Activated T-helper 9 cell treated with anti-CD3 and anti-CD28 coated beads, Interleukin-2, amount 50 U/mL, for 16 hours (primary cell): ENCODE data around the gene LRRC10B.

Source experiments
- DNase-seq: peaks from one replicate; pipeline ENCODE4 v3.0.0-alpha.2; 2020; ENCODE audit warnings: low read depth

The LRRC10B gene

DNA sequence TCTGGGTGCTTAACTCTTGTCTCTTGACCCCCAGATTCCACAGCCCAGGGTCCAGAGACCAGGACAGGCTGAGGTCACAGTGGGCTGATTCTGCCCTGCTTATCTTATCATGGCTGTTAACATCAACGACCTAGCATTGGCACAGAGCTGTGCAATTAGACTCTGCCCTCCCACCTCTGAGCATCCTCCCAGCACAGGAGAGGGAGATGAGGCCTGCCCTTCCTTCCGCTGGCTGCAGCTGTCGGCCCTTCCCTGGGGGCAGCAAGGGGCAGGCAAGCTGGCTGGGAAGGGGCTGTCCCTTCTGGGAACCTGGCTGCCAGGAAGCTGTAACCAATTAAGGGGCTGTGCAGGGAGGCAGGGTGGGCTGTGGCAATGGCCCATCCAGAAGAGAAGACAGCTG is 22.5 kb downstream of the LRRC10B start:
- DNase-seq, result no peak

DNA sequence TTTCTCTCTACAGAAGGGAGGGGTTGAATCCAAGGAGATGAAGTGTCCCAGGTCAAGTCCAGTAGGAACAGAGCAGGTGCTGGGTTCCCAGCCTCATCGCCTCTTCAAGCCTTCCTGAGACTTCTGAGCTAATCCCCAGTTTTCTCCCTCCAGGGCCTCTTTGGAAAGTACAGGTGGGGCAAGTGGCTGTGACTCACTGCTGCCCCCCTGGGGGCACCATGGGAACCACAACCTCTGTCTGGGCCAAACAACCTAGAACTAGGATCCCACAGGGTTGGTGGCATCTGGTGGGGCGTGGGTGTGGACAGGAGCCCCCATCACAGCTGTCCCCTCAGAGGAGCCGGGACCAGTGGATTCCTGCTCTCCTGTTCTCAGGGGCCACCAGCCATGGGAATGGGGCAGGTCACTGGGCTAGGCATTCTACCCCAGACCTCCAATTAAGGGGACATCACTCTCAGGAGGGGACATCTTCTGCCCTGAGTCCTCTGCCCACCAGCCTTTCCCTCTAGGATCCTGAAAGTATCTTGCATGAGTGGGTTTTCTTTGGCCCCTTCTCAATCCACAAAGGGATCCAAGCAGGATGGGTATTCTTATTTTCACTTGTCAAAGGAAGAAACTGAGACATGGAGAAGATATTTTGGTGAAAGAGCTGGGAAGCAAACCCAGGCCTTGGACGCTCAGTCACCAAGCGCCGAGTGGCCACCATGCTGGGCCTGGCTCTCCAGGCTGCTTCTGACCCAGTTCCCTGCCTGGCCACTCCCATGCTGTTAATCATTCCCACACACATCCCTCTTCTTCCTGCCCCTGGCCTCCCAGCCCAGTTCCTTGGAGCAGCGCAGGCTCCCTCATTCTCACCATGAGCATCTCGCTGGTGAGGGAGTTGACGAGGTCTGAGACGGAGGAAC is 23.8 kb downstream of the LRRC10B start:
- DNase-seq, result no peak

DNA sequence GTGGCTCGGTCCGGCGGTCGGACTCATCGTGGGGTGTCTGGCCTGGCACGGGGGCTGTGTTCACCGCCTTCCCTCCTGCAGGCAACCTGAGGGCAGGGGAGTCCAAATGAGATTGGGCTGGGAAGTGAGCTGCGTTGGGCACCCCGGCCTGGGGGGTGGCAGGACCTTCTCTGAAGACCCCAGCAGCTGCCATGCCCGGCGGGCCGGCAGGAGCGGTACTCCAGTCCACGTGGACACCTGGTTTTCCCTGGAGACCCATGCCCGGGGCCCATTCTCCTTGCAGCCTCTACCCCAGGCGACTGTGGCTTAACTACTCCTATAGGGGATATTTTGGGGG is 24.5 kb downstream of the LRRC10B start:
- DNase-seq, result no peak

DNA sequence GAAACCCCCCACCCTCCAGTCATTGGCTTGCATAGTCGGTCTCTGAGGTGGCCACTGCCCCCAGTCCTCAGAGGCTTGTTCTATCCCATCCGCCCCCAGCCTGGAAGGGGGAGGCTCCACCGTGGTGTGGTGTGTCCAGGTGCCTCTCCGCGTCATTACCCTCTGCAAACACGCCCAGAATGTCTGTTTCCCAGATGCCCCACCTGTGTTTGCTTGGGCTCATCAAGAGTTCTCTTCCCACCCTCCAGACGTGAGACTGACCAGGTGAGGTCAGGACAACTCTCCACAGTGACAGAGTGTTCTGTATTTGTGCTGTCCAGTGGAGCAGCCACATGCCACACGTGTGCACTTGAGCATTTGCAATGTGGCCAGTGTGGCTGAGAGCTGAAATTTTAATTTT is 24.9 kb downstream of the LRRC10B start:
- no peak for DNase-seq

DNA sequence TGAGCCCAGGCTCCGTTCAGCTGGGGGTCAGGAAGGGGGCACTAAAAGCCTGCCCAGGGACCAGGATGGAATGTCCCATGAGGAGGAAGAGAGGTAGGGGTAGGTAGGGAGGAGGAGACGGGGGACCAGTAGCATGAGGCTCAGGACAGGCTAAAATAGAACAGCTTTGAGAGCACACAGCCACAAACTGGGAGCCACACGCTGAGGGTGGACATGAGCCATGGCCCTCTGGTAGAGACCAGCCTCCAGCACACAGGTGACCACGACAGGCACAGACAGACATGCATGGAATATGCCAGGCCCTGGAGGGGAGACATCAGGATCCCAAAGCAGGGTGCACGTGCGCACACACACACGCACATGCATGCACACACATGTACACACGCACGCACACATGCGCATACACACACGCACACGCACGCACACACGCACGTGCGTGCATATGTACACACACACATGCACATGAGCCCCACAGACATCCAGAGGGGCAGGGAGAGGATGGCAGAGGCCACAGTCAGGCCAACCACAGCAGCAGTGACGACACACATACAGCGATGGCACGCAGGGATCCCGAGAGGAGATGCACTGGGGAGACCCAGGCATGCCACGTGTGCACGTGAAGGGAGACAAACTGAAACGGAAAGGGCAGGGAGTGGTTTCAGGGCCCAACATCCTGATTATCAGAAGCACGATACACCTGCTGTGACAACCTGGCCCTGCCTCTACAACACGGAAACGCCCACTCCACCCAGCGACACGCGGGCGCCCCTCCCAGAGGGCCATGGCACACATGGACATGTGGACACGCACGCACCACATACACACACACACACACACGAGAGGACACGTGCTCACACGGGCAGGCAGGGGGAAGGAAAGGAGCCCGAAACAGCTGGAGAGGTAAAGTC is 25.7 kb downstream of the LRRC10B start:
- no peak for DNase-seq

DNA sequence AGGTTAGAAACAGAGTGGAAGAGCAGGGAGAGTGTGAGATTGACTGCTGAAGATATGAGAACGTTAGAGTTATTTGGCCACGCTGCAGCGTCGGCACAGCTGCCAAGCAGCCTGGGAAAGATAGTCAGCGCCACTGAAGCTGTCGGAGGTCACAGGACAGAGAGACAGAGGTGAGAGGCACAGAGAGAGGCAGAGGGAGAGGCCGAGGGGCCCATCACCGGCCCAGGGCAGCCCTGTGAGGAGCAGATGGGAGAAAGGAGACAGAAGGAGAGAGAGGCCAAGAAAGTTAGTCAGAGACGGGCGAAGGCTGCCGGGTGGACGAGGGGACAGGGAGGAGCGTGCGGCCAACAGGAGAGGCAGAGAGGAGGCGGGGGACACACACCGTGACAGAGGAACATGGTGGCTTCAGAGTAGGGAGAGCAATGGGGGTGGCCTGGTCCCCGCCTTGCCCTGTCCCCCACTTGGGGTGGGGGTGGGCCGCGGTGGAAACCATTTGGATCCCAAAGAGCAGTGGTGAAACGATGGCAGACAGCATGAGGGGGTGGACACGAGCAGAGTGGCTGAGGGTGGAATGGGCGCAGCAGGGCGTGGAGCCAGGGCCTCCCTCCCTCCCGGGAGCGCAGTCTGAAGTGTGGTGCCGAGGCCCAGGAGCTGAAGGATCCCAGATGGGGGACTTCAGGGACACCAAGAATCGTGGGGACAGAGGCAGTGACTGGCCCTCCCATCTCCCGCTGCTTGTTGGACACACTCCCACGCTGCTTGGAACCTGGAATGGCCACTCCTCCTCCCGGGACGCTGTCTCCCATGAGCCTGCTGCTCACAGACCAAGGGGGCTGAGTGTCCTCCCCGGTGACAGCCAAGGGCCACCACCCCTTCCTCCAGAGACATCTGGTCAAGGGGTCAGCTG is 26.6 kb downstream of the LRRC10B start:
- DNase-seq, result no peak

DNA sequence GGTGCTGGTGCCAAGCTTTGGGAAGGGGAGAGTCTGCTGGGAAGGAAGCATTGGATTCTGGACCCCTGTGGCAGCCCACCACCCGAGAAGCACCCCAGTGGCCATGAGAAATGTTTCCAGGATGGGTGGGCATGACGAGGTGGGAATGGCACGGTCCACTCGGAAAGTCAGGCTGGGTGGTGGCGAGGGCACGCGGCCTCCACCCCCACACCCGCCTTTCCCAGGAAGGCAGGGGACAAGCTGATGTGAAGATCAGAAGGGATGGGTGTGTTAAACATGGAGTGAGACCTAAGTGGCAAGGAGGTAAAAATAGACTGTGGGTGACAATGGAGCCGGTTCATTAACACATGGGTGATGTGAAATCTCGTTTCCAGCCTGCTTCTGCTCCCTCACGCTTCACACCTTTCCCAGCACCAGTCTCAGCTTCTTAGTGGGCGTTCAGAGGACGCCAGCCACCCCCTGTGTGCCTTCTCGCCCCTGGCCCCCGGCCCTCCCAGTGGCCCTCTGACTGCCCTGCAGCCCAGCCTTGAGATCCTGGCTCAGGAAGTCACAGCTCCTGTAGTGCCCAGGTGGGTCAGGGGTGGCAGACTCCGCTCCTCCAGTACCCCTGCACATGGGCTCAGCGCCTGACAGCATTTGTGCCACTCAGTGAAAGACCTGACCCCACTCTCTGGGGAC is 27.6 kb downstream of the LRRC10B start:
- DNase-seq, result no peak

DNA sequence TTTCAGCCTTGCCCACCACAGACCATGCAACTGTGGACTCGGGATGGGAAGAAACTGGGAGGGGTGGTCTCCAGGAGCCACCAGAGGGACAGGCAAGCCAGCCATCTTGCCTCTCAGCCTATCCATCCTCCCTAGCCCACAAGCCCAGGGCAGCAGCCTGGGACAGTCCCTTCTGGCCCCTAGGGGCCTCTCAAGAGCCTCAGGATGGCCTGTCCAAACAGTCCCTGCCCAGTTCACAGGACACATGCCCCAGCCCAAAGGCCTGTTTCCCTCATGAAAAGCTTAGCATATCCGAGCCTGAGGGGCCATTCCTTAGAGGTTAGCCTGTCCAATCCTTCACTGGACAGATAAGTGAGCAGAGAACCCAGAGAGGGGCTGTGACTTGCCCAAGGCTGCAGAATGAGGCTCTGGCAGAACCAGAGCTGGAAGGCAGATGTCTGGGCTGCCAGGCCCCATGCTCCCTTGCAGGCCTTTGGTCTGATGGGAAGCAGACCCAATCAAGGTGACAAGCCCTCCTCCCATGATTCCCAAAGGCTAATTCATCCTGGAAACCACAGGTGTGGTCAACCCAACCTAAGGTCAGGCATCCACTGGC is 28.2 kb downstream of the LRRC10B start:
- DNase-seq, result no peak

DNA sequence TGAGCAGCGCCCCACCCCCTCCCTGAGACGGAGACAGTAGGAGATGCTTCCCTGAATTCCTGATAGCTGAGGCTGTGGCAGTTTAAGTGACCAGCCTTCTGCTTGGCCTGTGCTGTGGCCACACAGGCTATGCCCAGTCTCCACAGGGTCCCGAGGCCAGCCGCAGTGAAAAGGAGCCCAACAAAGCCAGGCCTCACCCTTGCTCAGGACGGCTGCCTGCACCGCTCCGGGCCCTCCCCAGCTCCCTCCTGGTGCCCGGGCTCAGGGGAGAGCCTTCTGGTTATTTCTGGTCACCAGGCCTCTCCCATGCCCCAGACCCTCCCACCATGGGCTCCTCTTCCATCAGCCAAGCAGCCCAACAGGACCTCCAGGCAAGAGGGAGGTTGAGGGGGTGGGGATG is 28.8 kb downstream of the LRRC10B start:
- DNase-seq, result no peak

DNA sequence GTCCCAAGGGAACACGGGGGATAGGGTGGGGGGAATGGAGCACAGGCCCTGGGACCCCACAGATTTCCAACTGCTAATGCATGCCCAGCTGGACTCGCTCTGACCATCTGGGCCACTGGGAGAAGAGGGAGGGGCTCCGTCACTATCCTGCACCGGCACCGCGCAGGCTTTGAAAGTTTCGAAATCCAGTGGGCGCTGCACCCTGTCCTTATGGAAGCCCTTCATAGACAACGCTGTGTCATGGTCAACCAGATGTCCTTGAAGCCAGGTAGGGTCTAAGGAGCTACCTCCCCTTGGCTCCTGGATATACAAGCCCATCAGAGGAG is 30.1 kb downstream of the LRRC10B start:
- no peak for DNase-seq

DNA sequence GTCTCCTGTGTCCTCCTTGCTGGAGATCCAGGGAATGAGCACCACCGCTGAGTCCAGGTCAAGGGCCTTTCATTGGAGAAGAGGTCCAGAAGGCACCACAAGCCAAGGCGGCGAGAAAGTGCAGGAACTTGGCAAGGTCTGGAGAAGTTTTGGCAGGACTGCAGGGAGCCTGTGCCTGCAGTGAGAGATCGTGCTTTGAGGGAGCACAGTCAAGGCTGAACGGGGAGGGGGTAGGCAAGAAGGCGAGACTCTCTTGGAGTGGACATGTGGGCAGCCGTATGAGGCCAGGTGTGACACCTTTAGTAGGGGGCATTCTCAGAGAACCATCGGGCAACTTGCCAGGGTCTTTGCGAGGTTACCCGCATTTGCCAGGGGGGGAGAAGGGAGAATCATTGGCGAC is 30.5 kb downstream of the LRRC10B start:
- no peak for DNase-seq

DNA sequence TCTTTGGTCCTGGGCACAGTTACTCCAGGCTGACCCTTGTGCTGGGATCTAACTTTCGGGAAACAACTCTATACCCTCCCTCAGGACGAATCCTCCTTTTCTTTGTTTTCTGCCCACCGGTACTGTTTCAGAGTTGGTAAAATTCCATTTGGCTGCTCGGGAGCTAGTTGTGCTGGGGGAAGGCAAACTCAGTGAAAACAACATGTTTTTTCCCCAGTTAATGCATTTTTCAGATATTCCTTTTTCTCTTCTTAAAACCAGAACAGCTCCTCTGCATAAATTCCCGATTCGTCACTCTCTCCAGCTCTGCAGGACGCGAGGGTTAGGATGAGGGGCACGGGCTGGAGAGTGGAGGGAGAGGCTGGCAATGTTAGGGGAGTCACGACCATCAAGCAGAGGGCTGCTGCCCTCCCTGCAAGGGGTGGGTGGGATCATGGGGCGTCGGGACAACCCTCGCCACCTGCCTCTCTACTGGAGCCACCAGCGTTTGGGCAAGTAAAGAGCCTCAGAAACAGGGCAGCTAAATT is 31.3 kb downstream of the LRRC10B start:
- DNase-seq, result no peak

DNA sequence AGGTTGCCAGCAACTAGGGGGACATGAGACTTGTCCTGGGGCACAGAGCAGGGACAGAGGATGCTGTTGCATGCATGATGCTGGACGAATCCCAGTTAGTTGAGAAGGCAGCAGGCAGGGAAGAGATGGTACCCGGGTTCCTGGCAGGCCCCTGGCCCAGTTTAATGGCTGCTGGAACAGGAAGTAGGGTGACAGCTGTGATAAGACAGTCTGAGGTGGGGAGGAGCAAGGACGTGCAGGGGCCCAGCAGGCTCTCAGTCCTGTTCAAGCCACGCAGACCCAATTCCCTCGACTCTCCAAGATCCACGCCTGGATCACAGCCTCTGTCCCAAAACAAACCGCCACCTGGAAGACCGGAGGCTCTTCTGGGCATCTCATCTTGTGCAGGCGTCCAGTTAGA is 32.0 kb downstream of the LRRC10B start:
- DNase-seq, result no peak

DNA sequence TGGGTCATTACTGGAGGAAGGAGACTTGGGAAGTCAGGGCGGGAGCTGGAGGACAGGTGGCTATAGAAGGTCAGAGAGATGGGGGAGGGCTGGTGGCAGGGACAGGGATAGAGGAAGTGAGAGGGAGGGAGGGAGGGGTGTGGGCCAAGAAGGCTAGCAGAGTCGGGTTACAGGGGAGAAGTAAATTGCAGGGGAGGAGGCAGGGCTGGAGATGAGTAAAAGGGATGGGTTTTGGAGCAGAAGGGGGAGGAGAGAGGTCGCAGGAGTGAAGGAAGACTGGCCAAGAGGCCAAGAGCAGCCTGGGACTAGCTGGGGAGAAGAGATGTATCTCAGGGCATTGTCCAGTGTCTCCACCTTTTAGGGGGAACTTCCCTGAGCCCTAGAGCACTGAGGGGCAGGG is 33.0 kb downstream of the LRRC10B start:
- DNase-seq, result no peak

DNA sequence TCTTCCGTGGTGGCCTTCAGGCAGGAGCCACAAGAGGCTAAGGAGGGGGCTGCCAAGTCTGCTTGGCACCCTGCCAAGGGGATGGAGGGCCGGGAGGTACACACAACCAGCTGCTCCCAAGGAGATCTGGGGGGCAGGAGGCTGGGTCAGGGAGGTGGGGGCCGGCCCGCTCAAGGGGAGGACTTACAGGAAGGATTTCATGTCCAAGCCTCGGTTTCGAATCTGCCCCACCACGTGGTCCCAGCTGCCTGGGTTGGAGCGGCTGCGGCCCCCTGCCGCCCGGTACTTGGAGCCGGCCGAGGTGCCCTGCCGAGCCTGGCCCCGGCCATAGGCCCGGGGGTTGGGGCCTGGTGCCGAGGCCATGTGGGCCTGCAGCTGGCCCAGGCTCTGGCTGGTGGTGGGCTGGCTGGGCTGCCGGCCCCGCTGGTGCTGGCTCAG is 33.5 kb downstream of the LRRC10B start:
- DNase-seq, result no peak

DNA sequence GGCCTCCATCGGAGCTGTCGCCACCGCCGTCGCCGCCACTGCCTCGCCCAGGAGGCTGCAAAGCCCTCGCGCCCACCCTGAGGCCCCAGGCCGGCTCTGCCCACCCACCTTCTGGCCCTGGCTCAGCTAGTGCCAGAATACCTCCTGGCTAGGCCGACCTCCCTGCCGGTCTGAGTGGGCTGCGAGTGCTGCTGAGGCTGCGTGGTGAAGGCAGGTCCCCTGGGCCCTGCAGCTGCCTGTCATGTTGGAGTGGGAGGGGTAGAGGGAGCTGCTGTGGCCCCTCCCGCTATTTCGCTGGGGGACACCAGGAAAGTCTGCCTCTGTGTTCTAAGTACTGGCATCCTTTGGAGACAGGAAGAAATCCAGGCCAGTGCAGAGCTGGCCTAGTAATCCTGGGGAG is 34.2 kb downstream of the LRRC10B start:
- no peak for DNase-seq

DNA sequence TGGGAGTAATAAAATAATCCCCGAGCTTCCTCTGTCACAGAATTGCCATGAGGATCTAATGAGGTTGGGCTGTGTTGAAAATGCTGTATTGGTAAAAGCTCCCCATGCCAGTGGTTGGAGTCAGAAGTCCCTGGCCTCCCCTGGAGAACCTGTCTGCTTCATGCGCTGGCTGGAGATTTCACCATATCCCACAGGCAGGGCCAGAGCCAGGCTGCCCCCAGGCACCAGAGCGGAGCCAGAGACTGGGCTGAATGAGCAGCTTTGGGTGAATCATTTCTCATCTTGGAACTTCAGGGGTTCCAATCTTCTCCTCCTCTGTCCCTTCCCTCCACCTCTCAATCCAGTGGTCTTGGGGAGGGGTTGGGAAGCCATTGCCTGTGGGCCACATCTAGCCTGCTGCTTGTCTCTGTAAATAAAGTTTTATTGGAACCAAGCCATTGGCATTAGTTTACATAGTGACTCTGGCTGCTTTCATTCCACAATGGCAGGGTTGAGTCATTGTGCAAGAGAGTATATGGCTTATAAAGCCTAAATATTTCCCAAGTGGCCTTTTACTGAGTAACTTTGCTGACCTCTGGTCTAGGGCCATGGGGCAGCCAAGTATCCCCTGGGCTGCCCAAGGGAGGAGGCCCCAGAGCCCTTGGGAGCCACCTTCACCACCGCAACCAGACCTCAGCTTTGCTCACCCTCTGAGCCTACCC is 35.2 kb downstream of the LRRC10B start:
- DNase-seq, result no peak

DNA sequence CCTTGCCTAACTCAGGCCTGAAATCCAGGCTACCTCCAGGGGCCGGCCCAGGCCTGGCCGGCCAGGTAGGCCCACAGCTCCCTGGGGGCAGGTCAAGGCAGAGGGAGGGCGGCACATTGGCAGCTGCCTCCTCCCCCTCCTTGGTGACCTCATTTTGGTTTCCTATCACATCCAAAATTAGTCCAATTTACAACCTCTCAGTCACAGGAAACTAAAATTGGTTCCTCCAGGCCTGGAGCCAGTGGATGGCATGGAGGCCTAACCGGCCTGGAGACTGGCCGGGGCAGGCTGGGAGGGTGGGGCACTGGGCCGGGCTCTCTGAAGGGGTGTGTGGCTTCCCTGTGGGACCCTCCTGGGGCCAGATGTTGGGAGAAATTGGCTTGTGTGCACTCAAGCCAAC is 35.9 kb downstream of the LRRC10B start:
- DNase-seq, result no peak

DNA sequence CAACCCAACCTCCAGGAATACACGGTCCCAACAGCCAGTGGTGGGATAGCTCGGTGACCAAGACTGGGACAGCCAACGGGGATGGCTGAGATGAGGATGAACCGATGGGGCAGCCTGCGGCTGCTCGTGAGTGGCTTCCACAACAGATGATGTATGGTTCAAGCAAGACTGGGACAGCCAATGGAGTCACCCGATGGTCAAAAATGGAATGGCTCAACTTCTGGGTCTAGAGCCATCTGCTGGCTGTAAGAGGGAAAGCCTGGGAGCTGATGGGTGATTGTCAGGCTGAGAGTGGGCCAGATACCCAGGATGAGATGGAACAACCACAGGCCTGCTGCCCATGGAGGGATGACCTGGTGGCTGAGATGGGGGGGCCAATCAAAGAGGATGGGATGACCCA is 36.8 kb downstream of the LRRC10B start:
- no peak for DNase-seq

DNA sequence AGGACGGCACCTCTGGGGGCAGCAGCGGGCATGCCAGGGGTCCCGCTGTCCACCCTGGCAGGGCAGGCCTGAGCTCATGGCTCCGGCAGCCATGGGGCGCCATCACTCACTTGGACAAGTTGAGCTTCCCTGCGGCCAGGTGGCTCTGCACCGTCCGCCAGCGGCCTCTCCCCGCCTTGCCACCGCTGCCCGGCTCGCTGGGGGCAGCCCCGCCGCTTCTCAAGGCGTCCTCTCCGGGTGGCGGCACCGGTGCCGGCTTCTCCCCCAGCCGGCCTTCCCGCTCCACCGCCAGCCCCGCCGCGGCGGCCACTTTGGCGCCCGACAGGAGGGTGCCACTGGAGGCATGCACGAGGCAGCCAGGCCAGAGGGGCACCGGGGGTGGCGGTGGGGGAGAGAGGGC is 37.4 kb downstream of the LRRC10B start:
- DNase-seq, result no peak
